OCI-LY7 (cell line): ENCODE results near the gene EIF4E2. TPM values are rescaled to one million over a fixed set of nuclear protein-coding genes. Genes with fewer than 3 reads are reported as not detected.
A peak's percentile ranks its signal among the peaks of the same experiment; 100 is the strongest.

Source experiments
- BruUV-seq: library from RNA; stranded (reverse); fragments of 400-500 nt; replicated peaks from 2 replicates; lab custom pipeline; 2021; lab: Mats Ljungman, UMichigan
- CTCF ChIA-PET: fragments of 300-600 bp; sonication (Branson Sonifier 250); formaldehyde crosslinking; loops from one replicate; lab custom pipeline; 2022; ENCODE audit warnings: antibody characterized with exemption; ENCODE audit not compliant: unreplicated experiment; lab: Charles Lee
- POLR2A ChIA-PET: fragments of 300-600 bp; sonication (Branson Sonifier 250); formaldehyde crosslinking; loops from one replicate; lab custom pipeline; 2022; ENCODE audit warnings: antibody characterized with exemption; lab: Charles Lee
- DNase-seq: peaks from one replicate; pipeline ENCODE4 v3.0.0-alpha.2; 2015; ENCODE audit warnings: low spot score
- H2AFZ ChIP-seq: fragments of 200-600 bp; sonication (generic), shearing (Covaris generic); 2 replicates; pipeline ENCODE4 v1.6.1; 2014; ENCODE audit warnings: mild to moderate bottlenecking, antibody characterized with exemption, low read length, moderate library complexity
- H3K27ac ChIP-seq: fragments of 200-600 bp; sonication (generic); 2 replicates; pipeline ENCODE4 v1.5.1; 2014; ENCODE audit warnings: mixed run types, low read depth, mild to moderate bottlenecking, moderate library complexity, low read length, inconsistent platforms; ENCODE audit not compliant: poor library complexity, severe bottlenecking
- H3K36me3 ChIP-seq: fragments of 200-600 bp; sonication (generic); 2 replicates; pipeline ENCODE4 v1.6.1; 2014; ENCODE audit warnings: mild to moderate bottlenecking, antibody characterized with exemption, low read length, moderate library complexity, mixed read lengths; ENCODE audit not compliant: insufficient read depth
- H3K4me1 ChIP-seq: fragments of 200-600 bp; sonication (generic); 2 replicates; pipeline ENCODE4 v1.5.1; 2014; ENCODE audit warnings: mild to moderate bottlenecking, low read length; ENCODE audit not compliant: insufficient read depth, poor library complexity, severe bottlenecking
- H3K4me2 ChIP-seq: fragments of 200-600 bp; sonication (generic); 2 replicates; pipeline ENCODE4 v1.6.1; 2014; ENCODE audit warnings: mild to moderate bottlenecking, low read length
- H3K4me3 ChIP-seq: fragments of 200-600 bp; sonication (generic); 2 replicates; pipeline ENCODE4 v1.5.1; 2014; ENCODE audit warnings: mild to moderate bottlenecking, low read depth, low read length; ENCODE audit not compliant: poor library complexity, severe bottlenecking
- H3K79me2 ChIP-seq: fragments of 200-600 bp; sonication (generic); 2 replicates; pipeline ENCODE4 v1.6.1; 2016; ENCODE audit warnings: low read depth, mild to moderate bottlenecking, low read length, moderate library complexity, mixed read lengths; ENCODE audit not compliant: insufficient read depth
- H3K9me2 ChIP-seq: fragments of 200-600 bp; sonication (generic); 2 replicates; pipeline ENCODE4 v1.6.1; 2016; ENCODE audit warnings: mild to moderate bottlenecking, low read length, mixed read lengths; ENCODE audit not compliant: insufficient read depth
- H3K9me3 ChIP-seq: fragments of 200-600 bp; sonication (generic); 2 replicates; pipeline ENCODE4 v1.6.1; 2014; ENCODE audit warnings: mild to moderate bottlenecking, mixed run types, low read length, mixed read lengths
- H4K20me1 ChIP-seq: fragments of 200-600 bp; sonication (generic); 2 replicates; pipeline ENCODE4 v1.6.1; 2014; ENCODE audit warnings: mild to moderate bottlenecking, antibody characterized with exemption, low read length, moderate library complexity, mixed read lengths; ENCODE audit not compliant: insufficient read depth
- CTCF ChIP-seq: fragments of 200-600 bp; sonication (generic); conservative IDR thresholded peaks from 2 replicates; pipeline ENCODE4 v1.5.1; 2014; ENCODE audit warnings: mild to moderate bottlenecking, antibody characterized with exemption, low read length, moderate library complexity, mixed read lengths
- EZH2phosphoT487 ChIP-seq: fragments of 200-600 bp; sonication (generic); IDR thresholded peaks from 2 replicates; pipeline ENCODE4 v1.6.1; 2018; ENCODE audit warnings: low read depth, borderline replicate concordance, mild to moderate bottlenecking, mixed run types, antibody characterized with exemption, low read length, moderate library complexity, mixed read lengths
- intact Hi-C: fragments of 100-400 bp; cut with micrococcal nuclease; formaldehyde crosslinking; loops from one replicate; pipeline ENCODE4 v1.10.0; 2022; ENCODE audit not compliant: unreplicated experiment
- total RNA-seq, 2 experiments: library from RNA; depleted of rRNA in 1 of 2; stranded (reverse); fragments of >200 nt in 1 of 2; shearing (Covaris generic) in 1 of 2; gene quantifications; 2 replicates each; pipeline ENCODE4 v1.2.3, GENCODE V29; 2014 to 2022

EIF4E2 gene
- total RNA-seq, 2 experiments from 2014 or later, result 59.9 to 76.3 TPM

- no peak overlapping the region for H3K4me3 ChIP-seq
- H3K9me3 ChIP-seq, result 0 out of 2 replicates have a peak, but pooled peaks cover 6% of the 10 kb centered on the region
- H3K4me2 ChIP-seq, result no peak overlapping the region
- H2AFZ ChIP-seq, result no peak overlapping the region
- no peaks in the 10 kb centered on the region for H3K79me2 ChIP-seq
- no peak overlapping the region for H3K27ac ChIP-seq
- BruUV-seq, result no TSS peak
- intact Hi-C loops, result no loop called here
- TF ChIP-seq CTCF (peak; percentile 78), EZH2phosphoT487 (no peak)
- H3K36me3 ChIP-seq, result no peaks in the 10 kb centered on the region; the same call in 1 of the 2 replicates
- DNase-seq, result peak; percentile 44
- no peaks in the 10 kb centered on the region for H3K9me2 ChIP-seq
- no peaks in the 10 kb centered on the region for H4K20me1 ChIP-seq
- CTCF ChIA-PET, result no interaction called here
- POLR2A ChIA-PET, result interaction anchor here (0.5 kb wide), 1 partner anchor 22 kb away, joined by 6 read pairs; no protein-coding TSS in a partner anchor
- H3K4me1 ChIP-seq, result peaks cover 19% of the 10 kb centered on the region
Measured at GRCh38 chr2:232537079-232537478, 13.4 kb upstream of the EIF4E2 start.

GRCh38 chr2:232537499-232537898, 13.0 kb upstream of the EIF4E2 start:
- no peak overlapping the region for H3K4me2 ChIP-seq
- H3K27ac ChIP-seq, result no peak overlapping the region
- intact Hi-C loops, result no loop called here
- H4K20me1 ChIP-seq, result no peaks in the 10 kb centered on the region
- H3K36me3 ChIP-seq, result no peaks in the 10 kb centered on the region; the same call in 1 of the 2 replicates
- POLR2A ChIA-PET, result interaction anchor here (0.5 to 0.7 kb wide), 3 partner anchors 22 to 210 kb away, joined by 3 to 6 read pairs (median 6); no protein-coding TSS in a partner anchor
- no peaks in the 10 kb centered on the region for H3K9me2 ChIP-seq
- TF ChIP-seq EZH2phosphoT487, result no peak
- no peak for TF ChIP-seq CTCF
- 0 out of 2 replicates have a peak, but pooled peaks cover 6% of the 10 kb centered on the region for H3K9me3 ChIP-seq
- H3K4me3 ChIP-seq, result no peak overlapping the region
- H3K4me1 ChIP-seq, result peaks cover 14% of the 10 kb centered on the region
- H3K79me2 ChIP-seq, result no peaks in the 10 kb centered on the region
- no TSS peak for BruUV-seq
- CTCF ChIA-PET, result no interaction called here
- no peak for DNase-seq
- H2AFZ ChIP-seq, result no peak overlapping the region

- 0 out of 2 replicates have a peak, but pooled peaks cover 6% of the 10 kb centered on the region for H3K9me3 ChIP-seq
- DNase-seq, result no peak
- peaks cover 7% of the 10 kb centered on the region for H3K4me1 ChIP-seq
- no peak overlapping the region for H3K27ac ChIP-seq
- ChIA-PET POLR2A (interaction anchor here (0.6 kb wide), 2 partner anchors 255 to 777 kb away, joined by 4 to 6 read pairs; no protein-coding TSS in a partner anchor), CTCF (no interaction called here)
- no peak overlapping the region for H2AFZ ChIP-seq
- H3K79me2 ChIP-seq, result no peaks in the 10 kb centered on the region
- TF ChIP-seq EZH2phosphoT487, result no peak
- no peak for TF ChIP-seq CTCF
- no peak overlapping the region for H3K4me2 ChIP-seq
- H3K9me2 ChIP-seq, result no peaks in the 10 kb centered on the region
- peaks cover 3% of the 10 kb centered on the region for H3K36me3 ChIP-seq
- H3K4me3 ChIP-seq, result no peak overlapping the region
- no TSS peak for BruUV-seq
- H4K20me1 ChIP-seq, result no peaks in the 10 kb centered on the region
- intact Hi-C loops, result no loop called here
Measured at GRCh38 chr2:232538671-232539070, 11.8 kb upstream of the EIF4E2 start.
